ENCODE measurements around the gene COX8C.

- no peak for TF ChIP-seq CTCF (IDR thresholded peaks at IDR 0.05)
- no peak for TF ChIP-seq EP300 (IDR thresholded peaks at IDR 0.05)
- TF ChIP-seq POLR2AphosphoS5 (IDR thresholded peaks at IDR 0.05) = no peak
Observed at GRCh38 chr14:93306812-93307211, 40.2 kb upstream of the COX8C start.

Measured in suprapubic skin (tissue), 4 donors.